Gastroesophageal sphincter (tissue), 4 donors: Measurements from ENCODE around the gene IL1RAPL2. TPM values are rescaled to one million over a fixed set of nuclear protein-coding genes. Genes with fewer than 3 reads are reported as not detected.

Source experiments
- ATAC-seq: fragments of 150-250 bp; one replicate; pipeline ENCODE4 v1.9.1; 2016; ENCODE audit warnings: mild to moderate bottlenecking, moderate library complexity
- H3K27ac ChIP-seq, 4 donors: fragments of 200-600 bp; sonication (generic) in 3 of 4; 1 replicate in 3 of 4; 2 replicates in 1 of 4; pipeline ENCODE4 v1.5.1; 2016 to 2019
- H3K27me3 ChIP-seq: fragments of 200-600 bp; sonication (generic); one replicate; pipeline ENCODE4 v1.5.1; 2019
- H3K36me3 ChIP-seq, 2 donors: fragments of 200-600 bp; sonication (generic); one replicate each; pipeline ENCODE4 v1.5.1; 2019; ENCODE audit warnings: control low read depth in 1 of 2
- H3K4me1 ChIP-seq, 3 donors: fragments of 200-600 bp; sonication (generic); 1 replicate in 2 of 3; 2 replicates in 1 of 3; pipeline ENCODE4 v1.5.1; 2016 to 2019; ENCODE audit warnings: control low read depth in 2 of 3
- H3K4me3 ChIP-seq, 2 donors: fragments of 200-600 bp; sonication (generic); one replicate each; pipeline ENCODE4 v1.5.1; 2019; ENCODE audit warnings: mild to moderate bottlenecking in 1 of 2, moderate library complexity in 1 of 2
- H3K9me3 ChIP-seq, 3 donors: fragments of 200-600 bp; sonication (generic); one replicate each; pipeline ENCODE4 v1.5.1; 2017 to 2019; ENCODE audit warnings: control low read depth in 2 of 3
- CTCF ChIP-seq, 4 experiments: fragments of 200-600 bp in 2 of 4; fragments of 450-650 bp in 2 of 4; sonication (generic) in 1 of 4; IDR thresholded peaks; one replicate each; pipeline ENCODE4 v1.5.1; 2017 to 2019; ENCODE audit warnings: antibody characterized with exemption in 4 of 4, mild to moderate bottlenecking in 2 of 4, moderate library complexity in 2 of 4
- EP300 ChIP-seq: sonication (generic); formaldehyde crosslinking; IDR thresholded peaks from one replicate; pipeline ENCODE4 v1.6.1; 2017; ENCODE audit warnings: antibody characterized with exemption, mild to moderate bottlenecking
- POLR2A ChIP-seq, 2 donors: fragments of 450-650 bp; IDR thresholded peaks; one replicate each; pipeline ENCODE4 v1.6.1; 2017; ENCODE audit warnings: antibody characterized with exemption in 2 of 2, mild to moderate bottlenecking in 2 of 2, moderate library complexity in 1 of 2
- POLR2AphosphoS5 ChIP-seq: sonication (generic); formaldehyde crosslinking; IDR thresholded peaks from one replicate; pipeline ENCODE4 v1.6.1; 2017; ENCODE audit warnings: antibody characterized with exemption
- WGBS, 2 donors: methylation state at CpG; one replicate each; pipeline ENCODE4 v1.1.5; 2018; ENCODE audit warnings: low coverage in 1 of 2; 5-methylcytosine and 5-hydroxymethylcytosine counted together
- total RNA-seq, 4 donors: library from RNA; depleted of rRNA; stranded (reverse); fragments of >200 nt; gene quantifications; one replicate each; pipeline ENCODE4 v1.1.0, GENCODE V29; 2016

IL1RAPL2 gene
- total RNA-seq, 4 donors from 2014 or later: 0.54 TPM; not detected in 2

GRCh38 chrX:105471597-105471996, 905.6 kb downstream of the IL1RAPL2 start:
- no peak for ATAC-seq
- Histone ChIP-seq H3K27me3 (no peaks in the 10 kb centered on the region), H3K4me3 (no peak overlapping the region), H3K27ac (no peak overlapping the region), H3K36me3 (no peaks in the 10 kb centered on the region), H3K9me3 (no peaks in the 10 kb centered on the region), H3K4me1 (no peaks in the 10 kb centered on the region)
- TF ChIP-seq POLR2A (IDR thresholded peaks at IDR 0.05) (no peak), CTCF (IDR thresholded peaks at IDR 0.05) (no peak), POLR2AphosphoS5 (no peak), EP300 (no peak)

DNA sequence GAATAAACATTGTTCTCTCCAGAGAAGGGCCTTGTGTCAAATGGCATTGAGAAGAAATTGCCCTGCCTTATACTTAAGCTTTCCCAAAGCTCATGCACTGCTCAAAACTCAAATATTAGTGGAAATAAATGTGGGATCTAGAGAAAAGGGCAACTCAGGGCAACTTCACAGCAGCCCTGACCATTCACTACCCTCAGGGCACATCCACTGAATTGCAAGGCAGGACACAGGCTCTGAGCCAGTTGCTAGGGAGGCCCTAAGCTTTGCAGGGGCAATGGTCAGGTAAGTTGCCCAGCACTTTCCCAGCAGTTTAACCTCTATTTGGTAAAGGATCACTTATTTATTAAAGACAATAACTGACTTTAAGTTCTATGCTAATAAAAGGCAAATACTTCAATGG, 909.8 kb downstream of the IL1RAPL2 start:
- TF ChIP-seq EP300 (no peak), POLR2AphosphoS5 (no peak), POLR2A (IDR thresholded peaks at IDR 0.05) (no peak), CTCF (IDR thresholded peaks at IDR 0.05) (no peak)
- H3K27ac ChIP-seq: no peak overlapping the region
- H3K4me3 ChIP-seq: no peak overlapping the region
- no peak for ATAC-seq
- H3K27me3 ChIP-seq: no peaks in the 10 kb centered on the region
- H3K36me3 ChIP-seq: no peaks in the 10 kb centered on the region
- no peaks in the 10 kb centered on the region for H3K4me1 ChIP-seq
- no peaks in the 10 kb centered on the region for H3K9me3 ChIP-seq

GRCh38 chrX:105477351-105477750, 911.4 kb downstream of the IL1RAPL2 start:
- no peak for TF ChIP-seq CTCF (IDR thresholded peaks at IDR 0.05)
- no peak for TF ChIP-seq POLR2AphosphoS5
- TF ChIP-seq POLR2A (IDR thresholded peaks at IDR 0.05): no peak
- no peak for TF ChIP-seq EP300
- WGBS, 2 donors: 60 to 83% methylated on average over 1 of the region's 1 CpG
- Histone ChIP-seq H3K27ac (no peak overlapping the region), H3K4me1 (no peaks in the 10 kb centered on the region), H3K36me3 (no peaks in the 10 kb centered on the region), H3K27me3 (no peaks in the 10 kb centered on the region), H3K4me3 (no peak overlapping the region), H3K9me3 (no peaks in the 10 kb centered on the region)
- ATAC-seq: no peak

DNA sequence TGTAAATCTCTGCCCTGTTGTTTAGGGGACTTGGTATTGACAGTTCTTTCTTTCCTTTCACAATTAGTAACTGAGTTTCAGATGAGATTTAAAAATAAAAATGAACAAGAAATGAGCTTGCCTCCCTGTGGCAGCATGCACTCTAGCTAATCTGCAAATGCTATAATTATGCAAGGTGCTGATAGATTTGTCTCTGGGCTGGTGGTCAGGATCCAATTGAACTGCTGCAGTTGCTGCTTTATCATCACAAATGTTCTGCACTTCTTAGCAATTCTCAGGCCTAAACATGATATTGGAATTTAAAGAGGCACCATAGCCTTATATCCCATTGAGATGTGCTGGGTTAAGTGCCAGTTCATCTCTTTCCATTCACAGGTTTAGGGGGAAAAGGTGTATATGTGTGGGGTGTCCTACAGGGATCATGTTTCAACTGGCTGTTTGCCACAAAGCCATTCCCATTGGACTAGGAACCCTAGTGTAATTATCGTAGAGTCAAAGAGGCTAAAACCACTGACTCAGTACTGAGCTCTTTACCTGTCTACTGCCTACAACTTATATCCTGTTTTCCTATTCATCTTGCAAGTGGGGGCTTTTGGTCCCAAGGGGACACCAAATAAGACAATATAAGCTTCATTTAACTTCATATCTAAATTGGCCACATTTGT, 914.8 kb downstream of the IL1RAPL2 start:
- H3K4me1 ChIP-seq: no peaks in the 10 kb centered on the region
- TF ChIP-seq POLR2AphosphoS5 (no peak), EP300 (no peak), CTCF (IDR thresholded peaks at IDR 0.05) (no peak), POLR2A (IDR thresholded peaks at IDR 0.05) (no peak)
- H3K27ac ChIP-seq: no peak overlapping the region
- no peaks in the 10 kb centered on the region for H3K36me3 ChIP-seq
- no peak for ATAC-seq
- no peak overlapping the region for H3K4me3 ChIP-seq
- WGBS, 2 donors: 100% methylated on average over 1 of the region's 1 CpG
- H3K9me3 ChIP-seq: no peaks in the 10 kb centered on the region
- H3K27me3 ChIP-seq: no peaks in the 10 kb centered on the region

GRCh38 chrX:105483011-105483410, 917.0 kb downstream of the IL1RAPL2 start:
- no peak for ATAC-seq
- Histone ChIP-seq H3K36me3 (no peaks in the 10 kb centered on the region), H3K27ac (no peak overlapping the region), H3K4me3 (no peak overlapping the region), H3K4me1 (no peaks in the 10 kb centered on the region), H3K9me3 (no peaks in the 10 kb centered on the region), H3K27me3 (no peaks in the 10 kb centered on the region)
- TF ChIP-seq POLR2A (IDR thresholded peaks at IDR 0.05) (no peak), CTCF (IDR thresholded peaks at IDR 0.05) (no peak), EP300 (no peak), POLR2AphosphoS5 (no peak)
